ENCODE results near the gene KCTD14. TPM values are rescaled to one million over a fixed set of nuclear protein-coding genes. Genes with fewer than 3 reads are reported as not detected.

The KCTD14 gene
- total RNA-seq, 1 experiment from 2014 or later, result 12.6 TPM

DNA sequence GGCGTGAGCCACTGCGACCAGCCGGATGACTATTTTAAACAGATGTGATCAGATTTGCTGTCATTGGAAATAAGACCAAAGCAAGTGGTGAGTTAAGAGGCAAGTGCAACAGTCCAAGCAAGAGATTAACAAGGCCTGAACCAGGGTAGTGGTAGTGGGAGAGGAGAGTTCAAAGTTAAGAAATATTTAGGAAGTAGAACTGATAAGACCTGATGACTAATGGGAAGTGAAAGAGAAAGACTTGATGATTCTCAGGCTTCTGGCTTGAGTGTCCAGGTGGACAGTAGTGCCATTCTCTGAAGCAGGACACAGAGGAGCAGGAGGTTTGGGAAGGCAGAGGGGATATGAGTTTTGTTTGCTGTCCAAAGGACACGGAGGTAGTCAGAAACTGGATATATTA is 49.4 kb upstream of the KCTD14 start (continued):
- TF ChIP-seq, protein P1, sequence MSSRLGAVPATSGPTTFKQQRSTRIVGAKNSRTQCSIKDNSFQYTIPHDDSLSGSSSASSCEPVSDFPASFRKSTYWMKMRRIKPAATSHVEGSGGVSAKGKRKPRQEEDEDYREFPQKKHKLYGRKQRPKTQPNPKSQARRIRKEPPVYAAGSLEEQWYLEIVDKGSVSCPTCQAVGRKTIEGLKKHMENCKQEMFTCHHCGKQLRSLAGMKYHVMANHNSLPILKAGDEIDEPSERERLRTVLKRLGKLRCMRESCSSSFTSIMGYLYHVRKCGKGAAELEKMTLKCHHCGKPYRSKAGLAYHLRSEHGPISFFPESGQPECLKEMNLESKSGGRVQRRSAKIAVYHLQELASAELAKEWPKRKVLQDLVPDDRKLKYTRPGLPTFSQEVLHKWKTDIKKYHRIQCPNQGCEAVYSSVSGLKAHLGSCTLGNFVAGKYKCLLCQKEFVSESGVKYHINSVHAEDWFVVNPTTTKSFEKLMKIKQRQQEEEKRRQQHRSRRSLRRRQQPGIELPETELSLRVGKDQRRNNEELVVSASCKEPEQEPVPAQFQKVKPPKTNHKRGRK (CRISPR knock-in tag; IDR thresholded peaks at IDR 0.05; ENCODE audit: borderline replicate concordance), result no peak

DNA sequence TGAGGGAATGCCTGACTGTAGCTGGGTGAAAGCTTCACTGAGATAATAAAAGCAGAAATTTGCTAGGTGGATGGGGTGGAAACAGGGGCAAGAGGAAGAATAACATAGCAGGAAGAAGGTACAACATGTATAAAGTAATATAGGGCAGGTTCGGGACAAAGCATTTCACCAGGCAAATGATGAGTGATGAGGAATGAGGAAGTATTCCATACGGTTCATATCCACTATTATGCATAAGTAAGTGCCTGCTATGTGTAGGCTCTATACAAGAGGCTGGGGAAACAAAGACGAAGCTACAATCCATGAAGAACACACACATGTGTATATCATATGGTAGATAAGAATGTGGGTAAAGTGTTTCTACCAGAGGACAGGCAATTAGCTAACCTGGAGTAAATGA is 48.6 kb upstream of the KCTD14 start:
- peaks cover 40% of the 10 kb centered on the region for H3K36me3 Mint-ChIP-seq
- H3K27ac Mint-ChIP-seq, result no peak overlapping the region
- ATAC-seq, result no peak
- CTCF ChIA-PET, result no interaction called here
- no peaks in the 10 kb centered on the region for H3K4me1 Mint-ChIP-seq
- POLR2A ChIA-PET, result interaction anchor here (0.7 kb wide), 1 partner anchor 15 kb away, joined by 4 read pairs; no protein-coding TSS in a partner anchor
- H3K9me3 Mint-ChIP-seq, result peaks cover 6% of the 10 kb centered on the region; the same call in 1 of the 2 replicates
- no peak overlapping the region for H3K4me3 Mint-ChIP-seq
- no peak for DNase-seq (ENCODE audit: low spot score)
- no peaks in the 10 kb centered on the region for H3K27me3 Mint-ChIP-seq (ENCODE audit: low read depth)
- TF ChIP-seq KAT7 (CRISPR knock-in tag; IDR thresholded peaks at IDR 0.05; ENCODE audit: borderline replicate concordance) (no peak), ZNF219 (CRISPR knock-in tag; IDR thresholded peaks at IDR 0.05; ENCODE audit: borderline replicate concordance) (no peak), GTF2I (CRISPR knock-in tag; conservative IDR thresholded peaks at IDR 0.05) (no peak), ELF4 (CRISPR knock-in tag; IDR thresholded peaks at IDR 0.05; ENCODE audit: low read depth) (no peak), ZBTB21 (CRISPR knock-in tag; IDR thresholded peaks at IDR 0.05; ENCODE audit: borderline replicate concordance) (no peak), SMAD4 (CRISPR knock-in tag; IDR thresholded peaks at IDR 0.05) (no peak), JUN (CRISPR knock-in tag; IDR thresholded peaks at IDR 0.05) (no peak), ZNF396 (CRISPR knock-in tag; IDR thresholded peaks at IDR 0.05; ENCODE audit: borderline replicate concordance) (no peak), MYBL2 (CRISPR knock-in tag; IDR thresholded peaks at IDR 0.05) (no peak), RELA (CRISPR knock-in tag; IDR thresholded peaks at IDR 0.05; ENCODE audit: borderline replicate concordance) (no peak)
- TF ChIP-seq, protein P2, sequence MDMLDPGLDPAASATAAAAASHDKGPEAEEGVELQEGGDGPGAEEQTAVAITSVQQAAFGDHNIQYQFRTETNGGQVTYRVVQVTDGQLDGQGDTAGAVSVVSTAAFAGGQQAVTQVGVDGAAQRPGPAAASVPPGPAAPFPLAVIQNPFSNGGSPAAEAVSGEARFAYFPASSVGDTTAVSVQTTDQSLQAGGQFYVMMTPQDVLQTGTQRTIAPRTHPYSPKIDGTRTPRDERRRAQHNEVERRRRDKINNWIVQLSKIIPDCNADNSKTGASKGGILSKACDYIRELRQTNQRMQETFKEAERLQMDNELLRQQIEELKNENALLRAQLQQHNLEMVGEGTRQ (CRISPR knock-in tag; IDR thresholded peaks at IDR 0.05), result no peak
- TF ChIP-seq, protein P3, sequence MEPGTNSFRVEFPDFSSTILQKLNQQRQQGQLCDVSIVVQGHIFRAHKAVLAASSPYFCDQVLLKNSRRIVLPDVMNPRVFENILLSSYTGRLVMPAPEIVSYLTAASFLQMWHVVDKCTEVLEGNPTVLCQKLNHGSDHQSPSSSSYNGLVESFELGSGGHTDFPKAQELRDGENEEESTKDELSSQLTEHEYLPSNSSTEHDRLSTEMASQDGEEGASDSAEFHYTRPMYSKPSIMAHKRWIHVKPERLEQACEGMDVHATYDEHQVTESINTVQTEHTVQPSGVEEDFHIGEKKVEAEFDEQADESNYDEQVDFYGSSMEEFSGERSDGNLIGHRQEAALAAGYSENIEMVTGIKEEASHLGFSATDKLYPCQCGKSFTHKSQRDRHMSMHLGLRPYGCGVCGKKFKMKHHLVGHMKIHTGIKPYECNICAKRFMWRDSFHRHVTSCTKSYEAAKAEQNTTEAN (CRISPR knock-in tag; IDR thresholded peaks at IDR 0.05), result no peak
- TF ChIP-seq, protein P4, sequence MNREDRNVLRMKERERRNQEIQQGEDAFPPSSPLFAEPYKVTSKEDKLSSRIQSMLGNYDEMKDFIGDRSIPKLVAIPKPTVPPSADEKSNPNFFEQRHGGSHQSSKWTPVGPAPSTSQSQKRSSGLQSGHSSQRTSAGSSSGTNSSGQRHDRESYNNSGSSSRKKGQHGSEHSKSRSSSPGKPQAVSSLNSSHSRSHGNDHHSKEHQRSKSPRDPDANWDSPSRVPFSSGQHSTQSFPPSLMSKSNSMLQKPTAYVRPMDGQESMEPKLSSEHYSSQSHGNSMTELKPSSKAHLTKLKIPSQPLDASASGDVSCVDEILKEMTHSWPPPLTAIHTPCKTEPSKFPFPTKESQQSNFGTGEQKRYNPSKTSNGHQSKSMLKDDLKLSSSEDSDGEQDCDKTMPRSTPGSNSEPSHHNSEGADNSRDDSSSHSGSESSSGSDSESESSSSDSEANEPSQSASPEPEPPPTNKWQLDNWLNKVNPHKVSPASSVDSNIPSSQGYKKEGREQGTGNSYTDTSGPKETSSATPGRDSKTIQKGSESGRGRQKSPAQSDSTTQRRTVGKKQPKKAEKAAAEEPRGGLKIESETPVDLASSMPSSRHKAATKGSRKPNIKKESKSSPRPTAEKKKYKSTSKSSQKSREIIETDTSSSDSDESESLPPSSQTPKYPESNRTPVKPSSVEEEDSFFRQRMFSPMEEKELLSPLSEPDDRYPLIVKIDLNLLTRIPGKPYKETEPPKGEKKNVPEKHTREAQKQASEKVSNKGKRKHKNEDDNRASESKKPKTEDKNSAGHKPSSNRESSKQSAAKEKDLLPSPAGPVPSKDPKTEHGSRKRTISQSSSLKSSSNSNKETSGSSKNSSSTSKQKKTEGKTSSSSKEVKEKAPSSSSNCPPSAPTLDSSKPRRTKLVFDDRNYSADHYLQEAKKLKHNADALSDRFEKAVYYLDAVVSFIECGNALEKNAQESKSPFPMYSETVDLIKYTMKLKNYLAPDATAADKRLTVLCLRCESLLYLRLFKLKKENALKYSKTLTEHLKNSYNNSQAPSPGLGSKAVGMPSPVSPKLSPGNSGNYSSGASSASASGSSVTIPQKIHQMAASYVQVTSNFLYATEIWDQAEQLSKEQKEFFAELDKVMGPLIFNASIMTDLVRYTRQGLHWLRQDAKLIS (CRISPR knock-in tag; IDR thresholded peaks at IDR 0.05; ENCODE audit: borderline replicate concordance), result no peak
- TF ChIP-seq, protein P5, sequence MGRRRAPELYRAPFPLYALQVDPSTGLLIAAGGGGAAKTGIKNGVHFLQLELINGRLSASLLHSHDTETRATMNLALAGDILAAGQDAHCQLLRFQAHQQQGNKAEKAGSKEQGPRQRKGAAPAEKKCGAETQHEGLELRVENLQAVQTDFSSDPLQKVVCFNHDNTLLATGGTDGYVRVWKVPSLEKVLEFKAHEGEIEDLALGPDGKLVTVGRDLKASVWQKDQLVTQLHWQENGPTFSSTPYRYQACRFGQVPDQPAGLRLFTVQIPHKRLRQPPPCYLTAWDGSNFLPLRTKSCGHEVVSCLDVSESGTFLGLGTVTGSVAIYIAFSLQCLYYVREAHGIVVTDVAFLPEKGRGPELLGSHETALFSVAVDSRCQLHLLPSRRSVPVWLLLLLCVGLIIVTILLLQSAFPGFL (CRISPR knock-in tag; IDR thresholded peaks at IDR 0.05; ENCODE audit: borderline replicate concordance), result no peak

DNA sequence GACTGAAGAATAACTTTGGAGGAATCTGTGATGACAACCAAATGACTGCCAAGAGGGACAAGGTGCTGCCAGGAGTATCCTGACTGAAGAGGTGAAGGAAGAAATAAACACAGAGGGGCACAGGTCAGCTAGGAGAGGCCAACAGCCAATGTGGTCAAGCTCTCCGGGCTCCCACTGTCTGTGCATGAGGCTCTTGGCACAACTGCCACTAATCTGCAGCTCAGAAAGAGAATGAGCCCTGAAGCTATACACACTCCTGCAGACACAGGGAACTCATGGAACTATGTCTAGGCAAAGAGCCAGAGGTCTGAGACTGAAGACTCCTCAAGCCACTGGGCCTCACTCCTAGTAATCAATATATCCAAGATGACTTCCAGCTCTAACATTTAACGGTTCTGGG is 47.5 kb upstream of the KCTD14 start:
- peaks cover 40% of the 10 kb centered on the region for H3K36me3 Mint-ChIP-seq
- POLR2A ChIA-PET, result no interaction called here
- no peak for ATAC-seq
- TF ChIP-seq RORB (CRISPR knock-in tag; IDR thresholded peaks at IDR 0.05) (no peak), CREM (CRISPR knock-in tag; IDR thresholded peaks at IDR 0.05) (no peak), ZNF232 (CRISPR knock-in tag; IDR thresholded peaks at IDR 0.05) (no peak)
- TF ChIP-seq, protein P1 (CRISPR knock-in tag; IDR thresholded peaks at IDR 0.05; ENCODE audit: borderline replicate concordance), result no peak
- TF ChIP-seq, protein P3 (CRISPR knock-in tag; IDR thresholded peaks at IDR 0.05), result no peak
- TF ChIP-seq, protein P6, sequence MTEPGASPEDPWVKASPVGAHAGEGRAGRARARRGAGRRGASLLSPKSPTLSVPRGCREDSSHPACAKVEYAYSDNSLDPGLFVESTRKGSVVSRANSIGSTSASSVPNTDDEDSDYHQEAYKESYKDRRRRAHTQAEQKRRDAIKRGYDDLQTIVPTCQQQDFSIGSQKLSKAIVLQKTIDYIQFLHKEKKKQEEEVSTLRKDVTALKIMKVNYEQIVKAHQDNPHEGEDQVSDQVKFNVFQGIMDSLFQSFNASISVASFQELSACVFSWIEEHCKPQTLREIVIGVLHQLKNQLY (CRISPR knock-in tag; IDR thresholded peaks at IDR 0.05), result no peak

More for the DNA sequence above, 47.5 kb upstream of the KCTD14 start:
- H3K4me3 Mint-ChIP-seq, result no peak overlapping the region
- no peaks in the 10 kb centered on the region for H3K27me3 Mint-ChIP-seq (ENCODE audit: low read depth)
- peaks cover 6% of the 10 kb centered on the region; the same call in 1 of the 2 replicates for H3K9me3 Mint-ChIP-seq
- CTCF ChIA-PET, result no interaction called here
- no peaks in the 10 kb centered on the region for H3K4me1 Mint-ChIP-seq
- no peak for DNase-seq (ENCODE audit: low spot score)
- H3K27ac Mint-ChIP-seq, result no peak overlapping the region

Measured in WTC11 (cell line).